HFFc6 (cell line): Measurements from ENCODE around the gene CYP27A1. TPM values are rescaled to one million over a fixed set of nuclear protein-coding genes. Genes with fewer than 3 reads are reported as not detected.

Experiments
- DNase-seq: peaks from one replicate; pipeline ENCODE4 v3.0.0-alpha.2; 2018
- H3K27ac Mint-ChIP-seq: 2 replicates; pipeline ENCODE4 v1.8.0; 2020; ENCODE audit warnings: mild to moderate bottlenecking, mixed read lengths
- H3K27me3 Mint-ChIP-seq: 2 replicates; pipeline ENCODE4 v1.8.0; 2021; ENCODE audit warnings: mild to moderate bottlenecking, moderate library complexity, mixed read lengths; ENCODE audit not compliant: insufficient read depth
- H3K36me3 Mint-ChIP-seq: 2 replicates; pipeline ENCODE4 v1.8.0; 2021; ENCODE audit warnings: low read depth, mixed read lengths
- H3K4me1 Mint-ChIP-seq: 2 replicates; pipeline ENCODE4 v1.8.0; 2020; ENCODE audit warnings: low read depth, mixed read lengths
- H3K4me3 Mint-ChIP-seq: 2 replicates; pipeline ENCODE4 v1.8.0; 2020; ENCODE audit warnings: mild to moderate bottlenecking, moderate library complexity, mixed read lengths
- H3K9me3 Mint-ChIP-seq: 2 replicates; pipeline ENCODE4 v1.8.0; 2020; ENCODE audit warnings: mild to moderate bottlenecking, mixed read lengths
- CTCF ChIP-seq: fragments of 200-600 bp; sonication (generic); IDR thresholded peaks from 2 replicates; pipeline ENCODE4 v1.5.0; 2021; ENCODE audit warnings: antibody characterized with exemption, mild to moderate bottlenecking
- total RNA-seq, 6 experiments: library from RNA; stranded (reverse); fragmentation: NEBNext Ultra II Directional; extraction: Animal tissue kit (Norgen Biotek cat#: 25700); gene quantifications; 2 replicates in 1 of 6; 3 replicates in 5 of 6; pipeline ENCODE4 v1.2.3, GENCODE V29; 2021

The CYP27A1 gene
- total RNA-seq, 6 experiments from 2014 or later: 0.18 to 0.26 (median 0.21) TPM; not detected in 2

- DNase-seq: no peak
- H3K4me1 Mint-ChIP-seq: peaks cover 11% of the 10 kb centered on the region
- H3K36me3 Mint-ChIP-seq: peaks cover 26% of the 10 kb centered on the region
- H3K4me3 Mint-ChIP-seq: no peak overlapping the region
- H3K27ac Mint-ChIP-seq: no peak overlapping the region
- H3K9me3 Mint-ChIP-seq: no peaks in the 10 kb centered on the region
- H3K27me3 Mint-ChIP-seq: no peaks in the 10 kb centered on the region
- no peak for TF ChIP-seq CTCF
These were observed 35.0 kb upstream of the CYP27A1 start for GRCh38 chr2:218746960-218747359.

GRCh38 chr2:218748741-218749441, 33.1 kb upstream of the CYP27A1 start:
- Mint-ChIP-seq H3K36me3 (peaks cover 29% of the 10 kb centered on the region), H3K4me3 (no peak overlapping the region), H3K27ac (no peak overlapping the region), H3K27me3 (peaks cover 2% of the 10 kb centered on the region; the same call in 1 of the 2 replicates), H3K4me1 (peaks cover 4% of the 10 kb centered on the region; the same call in 1 of the 2 replicates), H3K9me3 (no peaks in the 10 kb centered on the region)
- no peak for DNase-seq
- TF ChIP-seq CTCF: no peak

GRCh38 chr2:218754201-218754600, 27.7 kb upstream of the CYP27A1 start:
- H3K4me3 Mint-ChIP-seq: no peak overlapping the region
- peaks cover 2% of the 10 kb centered on the region for H3K27me3 Mint-ChIP-seq
- no peaks in the 10 kb centered on the region for H3K4me1 Mint-ChIP-seq
- no peak for TF ChIP-seq CTCF
- peaks cover 29% of the 10 kb centered on the region for H3K36me3 Mint-ChIP-seq
- no peak for DNase-seq
- H3K27ac Mint-ChIP-seq: no peak overlapping the region
- no peaks in the 10 kb centered on the region for H3K9me3 Mint-ChIP-seq

DNA sequence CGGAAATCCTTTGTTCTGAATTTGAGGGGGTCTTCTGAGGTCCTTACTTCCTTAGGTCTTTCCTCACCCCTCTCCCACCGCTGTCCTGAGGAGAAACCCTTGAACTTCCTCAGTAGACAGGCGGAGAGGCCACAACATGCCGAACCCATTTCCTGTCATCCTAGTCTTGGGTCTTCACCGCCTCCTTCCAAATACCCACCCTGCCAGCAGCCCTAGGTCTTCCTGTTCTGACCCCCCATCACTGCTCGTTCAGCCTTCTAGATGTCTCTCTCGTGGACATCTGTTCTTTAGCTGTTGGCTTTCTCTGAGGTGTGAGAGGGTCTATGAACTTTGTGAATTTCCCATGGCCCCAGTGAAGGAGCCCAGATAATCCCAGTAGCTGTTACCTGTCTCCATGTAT, 27.2 kb upstream of the CYP27A1 start:
- Mint-ChIP-seq H3K4me3 (no peak overlapping the region), H3K36me3 (peaks cover 29% of the 10 kb centered on the region)

DNA sequence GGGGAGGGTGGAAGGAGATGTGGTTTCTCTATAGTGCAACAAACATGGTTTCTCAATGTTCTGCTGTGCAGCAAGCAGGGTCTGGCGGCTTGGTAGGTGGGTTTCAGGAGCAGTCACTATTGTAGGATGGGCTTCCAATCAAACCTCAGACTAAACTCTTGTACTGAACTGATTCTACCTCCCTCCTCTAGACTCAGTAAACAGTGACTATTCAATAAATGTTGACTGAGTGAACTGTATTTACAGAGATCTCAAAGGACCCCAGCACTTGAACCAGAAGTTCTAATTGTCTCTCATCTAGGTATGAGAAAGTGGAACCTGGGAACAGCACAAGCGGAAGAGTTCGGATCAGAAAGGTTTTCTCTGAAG, 26.8 kb upstream of the CYP27A1 start:
- Mint-ChIP-seq H3K36me3 (peaks cover 29% of the 10 kb centered on the region), H3K4me3 (no peak overlapping the region), H3K27me3 (peaks cover 2% of the 10 kb centered on the region), H3K9me3 (no peaks in the 10 kb centered on the region), H3K4me1 (no peaks in the 10 kb centered on the region), H3K27ac (no peak overlapping the region)
- no peak for TF ChIP-seq CTCF
- no peak for DNase-seq

More for the DNA sequence above, 27.2 kb upstream of the CYP27A1 start:
- no peak for TF ChIP-seq CTCF
- H3K9me3 Mint-ChIP-seq: no peaks in the 10 kb centered on the region
- no peaks in the 10 kb centered on the region for H3K4me1 Mint-ChIP-seq
- H3K27me3 Mint-ChIP-seq: peaks cover 2% of the 10 kb centered on the region
- no peak overlapping the region for H3K27ac Mint-ChIP-seq
- DNase-seq: no peak
